ENCODE results near the gene RBCK1. TPM values are rescaled to one million over a fixed set of nuclear protein-coding genes. Genes with fewer than 3 reads are reported as not detected.

The RBCK1 gene
- total RNA-seq, 1 experiment from 2014 or later: 46.8 TPM

DNA sequence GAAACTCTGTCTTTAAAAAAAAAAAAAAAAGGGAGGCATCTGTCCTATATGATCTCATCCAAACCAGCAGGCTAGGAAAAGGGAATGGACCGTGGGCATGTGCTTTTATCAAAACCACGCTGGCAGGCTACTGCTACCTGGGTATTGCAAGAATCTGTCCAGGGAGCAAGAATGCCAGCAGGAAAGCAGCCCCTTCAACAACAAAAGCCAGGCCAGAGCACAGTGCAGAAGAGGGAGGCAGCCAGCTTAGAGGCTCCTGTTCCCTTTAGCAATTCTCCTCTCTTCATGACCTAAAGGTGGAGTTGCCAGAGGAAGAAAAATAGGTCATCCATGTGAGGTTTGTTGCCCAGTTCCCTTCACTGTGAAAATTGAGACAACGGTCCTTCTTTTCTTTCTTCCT is 36.0 kb downstream of the RBCK1 start:
- no peak overlapping the region for H3T11ph ChIP-seq (ENCODE audit: low read length)
- H3K4me3 Mint-ChIP-seq: no peak overlapping the region
- no peaks in the 10 kb centered on the region for H3K79me2 ChIP-seq (ENCODE audit: insufficient read depth, low read length)
- no peak overlapping the region for H3K56ac ChIP-seq (ENCODE audit: insufficient read length, low read depth, low read length)
- no peak overlapping the region for H4K5ac ChIP-seq (ENCODE audit: insufficient read length, low read depth, low read length)
- H3K4ac ChIP-seq (ENCODE audit: low read depth, low read length): no peak overlapping the region
- H3K4me2 ChIP-seq (ENCODE audit: insufficient read depth, insufficient read length, low read length): no peak overlapping the region
- no peak overlapping the region for H4K8ac ChIP-seq (replicated peaks; ENCODE audit: insufficient read length, low read depth, low read length)
- H3K9me3 ChIP-seq (ENCODE audit: control insufficient read depth, low read depth, low read length): no peaks in the 10 kb centered on the region
- no peak overlapping the region for H3K9ac ChIP-seq (ENCODE audit: extremely low read depth, insufficient read length, low read length)
- H3K23me2 ChIP-seq (ENCODE audit: insufficient read length, low read depth, low read length, poor library complexity, severe bottlenecking): no peaks in the 10 kb centered on the region
- no peak overlapping the region for H2BK120ac ChIP-seq (ENCODE audit: low read depth, low read length, poor library complexity, severe bottlenecking)
- H3K27me3 ChIP-seq (ENCODE audit: insufficient read depth, low read length): no peaks in the 10 kb centered on the region
- H2BK15ac ChIP-seq (ENCODE audit: low read depth, low read length): no peak overlapping the region
- H2AK5ac ChIP-seq (ENCODE audit: insufficient read length, low read length): no peak overlapping the region
- H3K14ac ChIP-seq (ENCODE audit: insufficient read depth, low read length): no peak overlapping the region
- TF ChIP-seq, protein P1, sequence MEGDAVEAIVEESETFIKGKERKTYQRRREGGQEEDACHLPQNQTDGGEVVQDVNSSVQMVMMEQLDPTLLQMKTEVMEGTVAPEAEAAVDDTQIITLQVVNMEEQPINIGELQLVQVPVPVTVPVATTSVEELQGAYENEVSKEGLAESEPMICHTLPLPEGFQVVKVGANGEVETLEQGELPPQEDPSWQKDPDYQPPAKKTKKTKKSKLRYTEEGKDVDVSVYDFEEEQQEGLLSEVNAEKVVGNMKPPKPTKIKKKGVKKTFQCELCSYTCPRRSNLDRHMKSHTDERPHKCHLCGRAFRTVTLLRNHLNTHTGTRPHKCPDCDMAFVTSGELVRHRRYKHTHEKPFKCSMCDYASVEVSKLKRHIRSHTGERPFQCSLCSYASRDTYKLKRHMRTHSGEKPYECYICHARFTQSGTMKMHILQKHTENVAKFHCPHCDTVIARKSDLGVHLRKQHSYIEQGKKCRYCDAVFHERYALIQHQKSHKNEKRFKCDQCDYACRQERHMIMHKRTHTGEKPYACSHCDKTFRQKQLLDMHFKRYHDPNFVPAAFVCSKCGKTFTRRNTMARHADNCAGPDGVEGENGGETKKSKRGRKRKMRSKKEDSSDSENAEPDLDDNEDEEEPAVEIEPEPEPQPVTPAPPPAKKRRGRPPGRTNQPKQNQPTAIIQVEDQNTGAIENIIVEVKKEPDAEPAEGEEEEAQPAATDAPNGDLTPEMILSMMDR (conservative IDR thresholded peaks at IDR 0.05): no peak
- no peak overlapping the region for H3K27ac ChIP-seq (ENCODE audit: insufficient read length, low read depth, low read length)
- peaks cover 27 to 71% (median 65%) of the 10 kb centered on the region in 3 experiments; a peak in 6 of 7 replicates for H3K36me3 Mint-ChIP-seq (ENCODE audit: insufficient read depth in 1 of 3, low read depth in 3 of 3)
- no peaks in the 10 kb centered on the region for H3K79me1 ChIP-seq (ENCODE audit: insufficient read depth, low read depth, low read length, poor library complexity, severe bottlenecking)
- H2BK5ac ChIP-seq (ENCODE audit: insufficient read length, low read length): no peak overlapping the region
- WGBS (ENCODE audit: extremely low coverage, insufficient read length, low lambda C conversion rate): no CpG with 5 or more reads among the region's 3 CpGs
- H2AFZ ChIP-seq (ENCODE audit: low read length): no peak overlapping the region
- no peaks in the 10 kb centered on the region for H3K27me3 Mint-ChIP-seq (ENCODE audit: low read depth)
- 0 out of 2 replicates have a peak, but pooled peaks cover 3% of the 10 kb centered on the region for H3K4me1 ChIP-seq (ENCODE audit: insufficient read depth, low read length)
- H4K20me1 ChIP-seq (ENCODE audit: control insufficient read depth, insufficient read depth, insufficient read length): no peaks in the 10 kb centered on the region
- H3K9me3 Mint-ChIP-seq: no peaks in the 10 kb centered on the region
- H4K91ac ChIP-seq (ENCODE audit: insufficient read length, low read depth, low read length): no peak overlapping the region
- peaks cover 11 to 14% of the 10 kb centered on the region in 2 experiments for H3K4me1 Mint-ChIP-seq
- H2BK20ac ChIP-seq (ENCODE audit: low read depth, low read length, poor library complexity, severe bottlenecking): no peak overlapping the region
- no peak overlapping the region; a peak in 1 of 7 replicates for H3K27ac Mint-ChIP-seq
- no peak overlapping the region for H3K23ac ChIP-seq (ENCODE audit: insufficient read length, low read depth, low read length)
- no peak overlapping the region for H2BK12ac ChIP-seq (ENCODE audit: insufficient read length, low read depth, low read length)
- no peak overlapping the region for H3K18ac ChIP-seq (ENCODE audit: insufficient read length, low read depth, low read length)
- no peak for DNase-seq

Measured in H9 (cell line).